Neuron (in vitro differentiated cells): ENCODE results near the gene EXOSC7.
"Not testable (repeated sequence)": the region's sequence is repeated elsewhere in the genome, so short reads cannot be mapped to it uniquely, and the experiment has no call there.

Source experiments
- H2AFZ ChIP-seq: one replicate; pipeline ENCODE4 v1.6.1; 2013; ENCODE audit warnings: low read depth, mild to moderate bottlenecking, inconsistent platforms, low read length, moderate library complexity
- H3K27me3 ChIP-seq: one replicate; pipeline ENCODE4 v1.6.1; 2013; ENCODE audit warnings: low read length; ENCODE audit not compliant: insufficient read depth
- H3K36me3 ChIP-seq: one replicate; pipeline ENCODE4 v1.6.1; 2013; ENCODE audit warnings: low read length; ENCODE audit not compliant: insufficient read depth
- H3K4me1 ChIP-seq: one replicate; pipeline ENCODE4 v1.6.1; 2013; ENCODE audit warnings: low read length; ENCODE audit not compliant: insufficient read depth
- H3K4me3 ChIP-seq: 2 replicates; pipeline ENCODE4 v1.5.1; 2013; ENCODE audit warnings: mild to moderate bottlenecking, low read length, moderate library complexity
- H3K9me3 ChIP-seq: one replicate; pipeline ENCODE4 v1.6.1; 2013; ENCODE audit warnings: low read length

Gene EXOSC7

GRCh38 chr3:45043728-45044299 is 67.8 kb downstream of the EXOSC7 start:
- Histone ChIP-seq H3K4me1 (no peaks in the 10 kb centered on the region), H3K9me3 (no peaks in the 10 kb centered on the region), H3K36me3 (no peaks in the 10 kb centered on the region), H3K27me3 (no peaks in the 10 kb centered on the region), H2AFZ (no peak overlapping the region), H3K4me3 (no peak overlapping the region)

GRCh38 chr3:45048244-45048643 is 72.2 kb downstream of the EXOSC7 start:
- Histone ChIP-seq H3K36me3 (no peaks in the 10 kb centered on the region), H3K9me3 (peaks cover 5% of the 10 kb centered on the region), H3K27me3 (no peaks in the 10 kb centered on the region), H2AFZ (no peak overlapping the region), H3K4me1 (no peaks in the 10 kb centered on the region), H3K4me3 (no peak overlapping the region)

- no peaks in the 10 kb centered on the region for H3K27me3 ChIP-seq
- peaks cover 5% of the 10 kb centered on the region for H3K9me3 ChIP-seq
- H3K4me1 ChIP-seq, result no peaks in the 10 kb centered on the region
- no peak overlapping the region for H3K4me3 ChIP-seq
- no peaks in the 10 kb centered on the region for H3K36me3 ChIP-seq
- H2AFZ ChIP-seq, result no peak overlapping the region
Observed at GRCh38 chr3:45049807-45050206, 73.8 kb downstream of the EXOSC7 start.

- no peaks in the 10 kb centered on the region for H3K36me3 ChIP-seq
- peaks cover 5% of the 10 kb centered on the region for H3K9me3 ChIP-seq
- peaks cover 4% of the 10 kb centered on the region for H3K4me1 ChIP-seq
- no peak overlapping the region for H2AFZ ChIP-seq
- H3K27me3 ChIP-seq, result no peaks in the 10 kb centered on the region
- no peak overlapping the region for H3K4me3 ChIP-seq
Observed at GRCh38 chr3:45051685-45052084, 75.6 kb downstream of the EXOSC7 start.

GRCh38 chr3:45053805-45054195 is 77.8 kb downstream of the EXOSC7 start:
- H2AFZ ChIP-seq, H3K4me3 ChIP-seq, H3K36me3 ChIP-seq, H3K9me3 ChIP-seq, H3K4me1 ChIP-seq, H3K27me3 ChIP-seq: not testable (repeated sequence)

- no peaks in the 10 kb centered on the region for H3K36me3 ChIP-seq
- peaks cover 5% of the 10 kb centered on the region for H3K9me3 ChIP-seq
- no peak overlapping the region for H2AFZ ChIP-seq
- no peaks in the 10 kb centered on the region for H3K27me3 ChIP-seq
- H3K4me3 ChIP-seq, result no peak overlapping the region
- peaks cover 6% of the 10 kb centered on the region for H3K4me1 ChIP-seq
Observed at GRCh38 chr3:45054196-45054857, 78.3 kb downstream of the EXOSC7 start.

- H3K4me1 ChIP-seq, result peaks cover 8% of the 10 kb centered on the region
- H3K27me3 ChIP-seq, result no peaks in the 10 kb centered on the region
- H3K4me3 ChIP-seq, result no peak overlapping the region
- no peak overlapping the region for H2AFZ ChIP-seq
- H3K36me3 ChIP-seq, result no peaks in the 10 kb centered on the region
- peaks cover 5% of the 10 kb centered on the region for H3K9me3 ChIP-seq
Observed at GRCh38 chr3:45055032-45055410, 79.0 kb downstream of the EXOSC7 start.

- peaks cover 13% of the 10 kb centered on the region for H3K4me1 ChIP-seq
- H3K4me3 ChIP-seq, result no peak overlapping the region
- no peaks in the 10 kb centered on the region for H3K27me3 ChIP-seq
- no peak overlapping the region for H2AFZ ChIP-seq
- H3K9me3 ChIP-seq, result peaks cover 5% of the 10 kb centered on the region
- no peaks in the 10 kb centered on the region for H3K36me3 ChIP-seq
Observed at GRCh38 chr3:45055411-45056143, 79.5 kb downstream of the EXOSC7 start.

- H3K4me1 ChIP-seq, result peaks cover 23% of the 10 kb centered on the region
- no peaks in the 10 kb centered on the region for H3K27me3 ChIP-seq
- H2AFZ ChIP-seq, result no peak overlapping the region
Observed at GRCh38 chr3:45056608-45057301, 80.7 kb downstream of the EXOSC7 start.

GRCh38 chr3:45057557-45057956 is 81.5 kb downstream of the EXOSC7 start:
- Histone ChIP-seq H3K9me3 (peaks cover 5% of the 10 kb centered on the region), H3K36me3 (no peaks in the 10 kb centered on the region), H3K27me3 (no peaks in the 10 kb centered on the region), H3K4me3 (no peak overlapping the region), H2AFZ (no peak overlapping the region), H3K4me1 (peaks cover 25% of the 10 kb centered on the region)

More at GRCh38 chr3:45056608-45057301, 80.7 kb downstream of the EXOSC7 start:
- H3K4me3 ChIP-seq, result no peak overlapping the region
- peaks cover 5% of the 10 kb centered on the region for H3K9me3 ChIP-seq
- no peaks in the 10 kb centered on the region for H3K36me3 ChIP-seq

- Histone ChIP-seq H3K9me3 (no peaks in the 10 kb centered on the region), H3K4me1 (peaks cover 33% of the 10 kb centered on the region), H3K4me3 (no peak overlapping the region), H3K27me3 (no peaks in the 10 kb centered on the region), H2AFZ (no peak overlapping the region), H3K36me3 (no peaks in the 10 kb centered on the region)
Observed at GRCh38 chr3:45059132-45059531, 83.1 kb downstream of the EXOSC7 start.

GRCh38 chr3:45060165-45060892 is 84.3 kb downstream of the EXOSC7 start:
- H3K4me3 ChIP-seq, result no peak overlapping the region
- no peaks in the 10 kb centered on the region for H3K36me3 ChIP-seq
- H2AFZ ChIP-seq, result no peak overlapping the region
- H3K9me3 ChIP-seq, result no peaks in the 10 kb centered on the region
- H3K27me3 ChIP-seq, result no peaks in the 10 kb centered on the region
- peaks cover 41% of the 10 kb centered on the region for H3K4me1 ChIP-seq
